IPS-NIHi11 (cell line): ENCODE results near the gene NONO.
"Not testable (repeated sequence)": the region's sequence is repeated elsewhere in the genome, so short reads cannot be mapped to it uniquely, and the experiment has no call there.

Source experiments
- DNase-seq: peaks from one replicate; pipeline ENCODE4 v3.0.0; 2012; ENCODE audit warnings: mixed read lengths, low spot score

The NONO gene, protein sequence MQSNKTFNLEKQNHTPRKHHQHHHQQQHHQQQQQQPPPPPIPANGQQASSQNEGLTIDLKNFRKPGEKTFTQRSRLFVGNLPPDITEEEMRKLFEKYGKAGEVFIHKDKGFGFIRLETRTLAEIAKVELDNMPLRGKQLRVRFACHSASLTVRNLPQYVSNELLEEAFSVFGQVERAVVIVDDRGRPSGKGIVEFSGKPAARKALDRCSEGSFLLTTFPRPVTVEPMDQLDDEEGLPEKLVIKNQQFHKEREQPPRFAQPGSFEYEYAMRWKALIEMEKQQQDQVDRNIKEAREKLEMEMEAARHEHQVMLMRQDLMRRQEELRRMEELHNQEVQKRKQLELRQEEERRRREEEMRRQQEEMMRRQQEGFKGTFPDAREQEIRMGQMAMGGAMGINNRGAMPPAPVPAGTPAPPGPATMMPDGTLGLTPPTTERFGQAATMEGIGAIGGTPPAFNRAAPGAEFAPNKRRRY

DNA sequence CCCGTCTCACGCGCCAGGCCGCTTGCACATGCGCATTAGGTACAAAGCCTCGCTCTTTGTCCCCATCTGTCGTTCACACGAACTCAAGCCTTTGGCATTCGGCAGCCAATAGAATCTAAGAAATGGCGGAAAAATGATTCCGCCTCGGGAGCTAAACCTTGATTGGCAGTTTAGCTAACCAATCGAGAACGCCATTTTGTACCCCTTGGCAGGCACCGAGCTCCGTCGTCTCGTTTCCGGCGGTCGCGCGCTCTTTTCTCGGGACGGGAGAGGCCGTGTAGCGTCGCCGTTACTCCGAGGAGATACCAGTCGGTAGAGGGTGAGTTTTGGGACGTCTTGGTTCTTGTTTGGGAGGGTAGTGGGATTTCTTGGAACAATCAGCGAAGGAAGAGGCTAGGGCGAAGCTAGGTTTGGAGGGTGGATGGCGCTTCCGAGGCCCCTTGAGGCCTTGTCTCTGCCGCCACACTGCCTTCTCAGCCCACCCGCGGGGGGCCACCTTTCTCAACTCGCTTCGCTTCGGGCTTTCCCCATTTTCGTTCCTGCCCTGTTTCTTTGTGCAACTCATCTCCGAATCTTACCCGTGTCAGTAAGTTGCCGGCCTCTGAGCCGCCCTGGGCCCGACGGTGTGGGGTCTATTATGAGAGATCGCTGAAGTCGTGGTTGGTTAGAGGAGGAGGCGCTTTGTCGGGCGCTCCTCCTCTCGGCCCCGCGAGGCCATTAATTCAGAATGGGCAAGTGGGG is at the start of gene NONO:
Gene NONO, plus strand, starts transcription at position 233 of the 741 bp plus-strand sequence. CDS start 7,003 bp downstream, outside the sequence.
- peak; percentile 80 for DNase-seq

DNA sequence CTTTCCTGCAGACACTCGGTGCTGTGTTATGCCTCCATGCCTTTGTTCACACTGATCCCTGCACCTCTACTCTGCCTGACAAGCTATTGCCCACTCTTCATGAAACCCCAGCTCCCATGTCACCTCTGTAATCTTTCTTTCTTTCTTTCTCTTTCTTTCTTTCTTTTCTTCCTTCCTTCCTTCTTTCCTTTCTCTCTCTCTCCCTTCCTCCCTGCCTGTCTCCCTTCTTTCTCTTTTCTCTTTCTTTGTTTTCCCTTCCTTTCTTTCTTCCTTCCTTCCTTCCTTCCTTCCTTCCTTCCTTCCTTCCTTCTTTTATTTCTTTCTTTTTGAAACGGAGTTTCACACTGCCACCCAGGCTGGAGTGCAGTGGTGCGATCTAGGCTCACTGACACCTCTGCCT is 48.0 kb upstream of the NONO start:
- no peak for DNase-seq

- DNase-seq, result no peak
These were observed 46.6 kb upstream of the NONO start for GRCh38 chrX:71236836-71237235.

GRCh38 chrX:71239781-71240180 is 43.7 kb upstream of the NONO start:
- DNase-seq, result no peak

DNA sequence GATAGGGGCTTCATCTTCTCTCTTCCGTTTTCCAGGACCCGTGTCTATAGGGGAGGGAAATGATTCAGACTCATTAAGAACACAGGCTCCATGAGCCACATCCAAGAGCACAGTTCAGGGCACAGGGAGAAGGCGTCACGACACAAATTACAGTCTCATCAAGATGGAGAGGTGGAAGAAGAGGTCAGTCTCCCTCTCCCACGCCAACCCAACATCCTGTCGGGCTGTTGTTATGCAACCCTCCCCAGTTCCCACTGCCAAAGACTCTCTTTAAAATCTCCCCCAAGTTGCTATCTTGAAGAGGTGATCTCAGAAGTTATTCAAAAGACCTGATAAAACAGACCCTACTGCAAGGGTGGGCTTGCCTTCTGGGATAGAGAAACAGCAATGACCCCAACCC is 42.1 kb upstream of the NONO start:
- no peak for DNase-seq

GRCh38 chrX:71244359-71245128 is 38.9 kb upstream of the NONO start:
- no peak for DNase-seq

- no peak for DNase-seq
These were observed 38.3 kb upstream of the NONO start for GRCh38 chrX:71245159-71245558.

DNA sequence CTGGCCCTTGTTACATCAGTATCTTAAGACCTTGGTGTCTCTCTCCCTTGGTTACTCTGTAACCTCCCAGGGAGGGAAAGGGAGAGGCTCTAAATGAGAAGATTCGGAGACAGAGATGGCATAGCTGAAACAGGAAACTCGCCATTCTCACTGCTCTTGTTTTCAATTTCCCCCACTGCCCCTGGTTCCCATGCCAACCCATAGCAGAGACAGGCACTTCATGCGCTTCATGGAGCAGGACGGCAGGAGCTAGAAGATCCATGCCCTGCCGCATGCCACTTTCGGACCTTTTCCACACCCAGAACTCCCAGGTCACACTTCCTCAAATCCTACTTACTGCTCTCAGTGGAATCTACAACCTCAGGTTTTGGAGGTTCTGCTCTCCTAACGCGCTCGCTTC is 32.6 kb upstream of the NONO start:
- DNase-seq, result no peak

DNA sequence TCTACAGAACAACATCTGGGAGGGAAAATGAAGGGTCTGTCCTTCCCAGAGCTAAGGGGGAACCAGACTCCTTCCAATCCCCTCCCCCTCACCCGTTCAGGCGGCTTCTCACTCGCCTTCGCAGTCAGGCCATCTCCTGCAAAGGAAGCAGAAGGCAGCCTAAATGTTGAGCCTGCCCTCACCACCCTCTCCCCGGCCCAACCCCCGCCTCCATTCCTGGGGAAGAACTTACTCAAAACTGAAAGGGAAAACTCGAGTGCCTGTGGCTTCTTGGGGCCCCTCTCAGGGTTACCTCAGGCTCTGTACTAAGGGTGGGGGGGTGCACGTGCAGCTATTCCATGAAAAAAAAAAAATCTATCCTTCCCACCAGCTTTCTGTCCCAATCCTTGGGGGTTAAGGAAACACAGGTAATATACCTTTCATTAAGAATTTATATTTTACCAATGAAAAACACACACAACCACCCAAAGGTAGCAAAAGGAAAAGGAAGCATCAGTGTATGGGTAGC is 31.9 kb upstream of the NONO start:
- DNase-seq, result no peak

DNA sequence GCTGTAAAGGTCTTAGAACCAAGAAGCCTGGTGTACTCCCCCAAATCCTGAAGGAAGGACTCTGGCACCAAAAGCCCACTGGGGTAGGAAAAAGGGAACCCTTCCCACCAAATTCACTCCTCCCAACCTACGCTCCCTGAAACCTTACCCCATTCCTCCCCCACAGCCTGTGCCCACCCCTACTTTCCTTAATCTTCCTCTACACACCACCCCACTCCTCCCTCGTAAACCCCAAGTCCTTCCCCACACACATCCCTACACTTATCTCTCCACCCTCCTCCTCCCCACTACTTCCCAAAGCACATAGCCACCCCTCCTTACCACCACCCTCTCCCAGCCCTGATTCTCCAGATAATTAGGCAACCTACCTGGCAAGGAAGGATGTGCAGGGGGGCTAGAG is 31.2 kb upstream of the NONO start:
- no peak for DNase-seq

DNA sequence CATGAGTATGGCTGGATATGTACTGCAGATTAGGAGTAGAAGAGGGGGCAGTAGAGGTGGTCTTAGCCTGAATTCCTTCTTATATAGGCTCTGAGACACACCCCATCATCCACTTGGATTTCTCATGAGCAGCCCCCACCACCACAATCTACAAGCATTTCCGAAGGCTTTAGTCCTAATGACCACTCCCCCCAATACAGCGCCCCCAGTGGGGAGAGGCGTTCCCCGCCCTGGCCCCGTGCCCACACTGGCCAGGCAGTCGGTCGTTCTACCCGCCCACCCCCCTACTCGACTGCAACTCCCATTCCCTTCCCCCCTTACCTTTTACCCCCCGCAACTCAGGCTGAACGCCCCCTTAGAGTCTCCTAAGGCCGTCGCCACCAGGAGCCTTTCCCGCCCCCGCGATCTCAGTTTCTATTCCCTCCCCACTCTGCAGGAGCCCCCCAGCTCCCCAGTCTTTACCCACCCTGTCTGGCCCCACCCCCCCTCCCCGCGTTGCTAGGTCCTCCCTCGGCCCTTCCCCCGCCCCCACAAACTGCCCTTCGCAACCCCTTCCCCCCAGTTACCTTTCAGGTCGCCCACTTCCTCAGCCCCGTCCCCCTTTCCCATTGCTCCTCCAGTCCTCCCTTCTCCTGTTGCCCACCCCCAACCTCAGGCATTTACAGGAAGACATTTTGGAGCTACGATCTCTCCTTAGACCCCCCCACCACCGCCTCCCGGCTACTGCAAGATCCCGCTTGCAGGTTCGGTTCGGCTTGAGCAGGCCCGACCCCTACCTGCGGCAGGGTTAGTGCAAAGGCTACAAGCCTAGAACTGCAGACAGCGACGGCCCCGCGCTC is 30.0 kb upstream of the NONO start:
- DNase-seq, result peak; percentile 72

DNA sequence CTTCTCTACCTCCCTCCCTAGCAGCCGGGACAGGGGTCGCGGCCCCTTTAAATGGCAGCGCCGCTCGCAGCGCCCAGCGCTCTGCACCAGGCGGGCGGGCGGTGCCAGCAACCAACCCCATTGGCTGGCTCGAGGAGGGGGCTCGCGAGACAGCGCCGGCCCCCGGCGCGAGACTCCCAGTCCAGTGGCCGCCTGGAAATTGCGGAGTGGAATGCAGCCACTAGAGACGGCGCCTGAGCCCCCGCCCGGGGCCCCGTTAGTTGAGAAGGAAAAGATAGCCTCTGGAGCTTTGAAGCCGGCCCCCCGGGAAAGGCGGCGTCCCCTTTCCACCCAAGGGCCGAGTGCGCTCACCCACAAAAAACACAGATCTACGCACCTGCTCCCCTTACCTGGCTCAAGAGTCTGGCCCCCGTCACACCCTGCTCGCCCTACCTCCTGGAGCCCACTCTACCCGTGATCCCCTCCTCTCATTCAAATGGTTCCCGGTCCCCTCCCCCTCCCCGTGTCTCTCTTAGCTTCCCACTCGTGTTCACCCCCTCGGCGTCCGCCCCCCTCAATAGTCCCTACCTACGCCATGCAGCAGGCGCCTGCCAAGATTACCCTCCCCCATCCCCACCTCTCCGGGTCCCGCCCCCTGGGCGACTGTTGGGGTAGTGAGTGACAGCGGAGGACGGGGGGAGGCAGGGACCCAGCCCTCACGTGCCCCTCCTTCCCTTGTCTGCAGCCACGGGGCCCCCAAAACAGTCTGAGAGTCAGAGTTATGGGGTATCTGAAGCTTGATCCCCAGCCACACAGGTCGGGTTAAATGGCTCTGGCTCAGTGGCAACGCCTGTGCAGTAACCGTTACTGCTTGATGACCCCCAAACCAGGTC is 29.1 kb upstream of the NONO start, which contains the start of gene ZMYM3:
Gene ZMYM3, minus strand, starts transcription at position 49 of the 872 bp plus-strand sequence. CDS start 885 bp downstream, outside the sequence.
- DNase-seq, result peak; percentile 89

DNA sequence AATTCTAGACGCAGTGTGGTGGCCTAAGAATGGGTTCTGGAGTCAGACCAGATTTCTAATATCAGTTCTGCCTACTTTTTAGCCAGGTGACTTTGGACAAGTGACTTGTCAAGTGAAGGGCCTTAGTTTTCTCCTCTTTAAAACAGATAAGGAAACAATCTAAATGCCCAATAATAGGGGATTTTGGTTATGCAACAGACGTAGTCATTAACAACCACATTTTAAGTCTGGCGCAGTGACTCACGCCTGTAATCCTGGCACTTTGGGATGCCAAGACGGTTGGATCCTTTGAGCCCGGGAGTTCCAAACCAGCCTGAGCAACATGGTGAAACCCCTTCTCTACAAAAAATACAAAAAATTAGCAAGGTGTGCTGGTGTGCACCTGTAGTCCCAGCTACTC is 27.4 kb upstream of the NONO start:
- no peak for DNase-seq

- DNase-seq, result no peak
These were observed 26.6 kb upstream of the NONO start for GRCh38 chrX:71256856-71257255.

GRCh38 chrX:71268624-71269023 is 14.8 kb upstream of the NONO start:
- DNase-seq, result not testable (repeated sequence)

- no peak for DNase-seq
These were observed 13.5 kb upstream of the NONO start for GRCh38 chrX:71269801-71270395.

- not testable (repeated sequence) for DNase-seq
These were observed 11.1 kb upstream of the NONO start for GRCh38 chrX:71272313-71272712.

DNA sequence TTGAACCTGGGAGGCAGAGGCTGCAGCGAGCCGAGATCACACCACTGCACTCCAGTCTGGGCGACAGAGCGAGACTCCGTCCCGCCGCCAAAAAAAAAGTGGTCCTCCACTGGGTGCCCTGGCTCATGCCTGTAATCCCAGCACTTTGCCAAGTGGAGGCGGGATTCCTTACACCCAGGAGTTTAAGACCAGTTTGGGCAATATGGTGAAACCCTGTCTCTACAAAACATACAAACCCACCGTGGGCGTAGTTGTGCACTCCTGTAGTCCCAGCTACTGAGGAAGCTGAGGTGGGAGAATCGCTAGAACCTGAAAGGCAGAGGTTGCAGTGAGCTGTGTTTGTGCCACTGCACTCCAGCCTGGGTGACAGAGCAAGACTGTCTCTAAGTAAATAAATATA is 2.1 kb upstream of the NONO start:
- DNase-seq, result not testable (repeated sequence)

- no peak for DNase-seq
These were observed 677 bp upstream of the NONO start for GRCh38 chrX:71282514-71283402.
